DOHH2 (cell line): Measurements from ENCODE around the gene KLK10.

Source experiments
- H3F3A ChIP-seq: fragments of 200-600 bp; sonication (generic), shearing (Covaris generic); 2 replicates; pipeline ENCODE4 v1.6.0; 2016; ENCODE audit warnings: antibody characterized with exemption, mild to moderate bottlenecking; ENCODE audit not compliant: control insufficient read depth, insufficient read depth
- H3K27ac ChIP-seq: fragments of 200-600 bp; sonication (generic); 2 replicates; pipeline ENCODE4 v1.5.1; 2014; ENCODE audit warnings: low read depth, mild to moderate bottlenecking, low read length, moderate library complexity
- H3K27me3 ChIP-seq: fragments of 200-600 bp; sonication (generic); 2 replicates; pipeline ENCODE4 v1.6.1; 2014; ENCODE audit warnings: mild to moderate bottlenecking, low read length, mixed read lengths; ENCODE audit not compliant: control insufficient read depth
- H3K36me3 ChIP-seq: fragments of 200-600 bp; sonication (generic); 2 replicates; pipeline ENCODE4 v1.6.1; 2014; ENCODE audit warnings: mild to moderate bottlenecking, low read length, moderate library complexity, mixed read lengths; ENCODE audit not compliant: control insufficient read depth
- H3K4me1 ChIP-seq: fragments of 200-600 bp; sonication (generic); 2 replicates; pipeline ENCODE4 v1.6.1; 2014; ENCODE audit warnings: mild to moderate bottlenecking, low read length, mixed read lengths; ENCODE audit not compliant: control insufficient read depth
- H3K4me2 ChIP-seq: fragments of 200-600 bp; sonication (generic); 2 replicates; pipeline ENCODE4 v1.6.0; 2014; ENCODE audit warnings: mild to moderate bottlenecking, low read length, moderate library complexity
- H3K4me3 ChIP-seq: fragments of 200-600 bp; sonication (generic); 2 replicates; pipeline ENCODE4 v1.5.1; 2014; ENCODE audit warnings: mild to moderate bottlenecking, low read length, mixed read lengths
- H3K79me2 ChIP-seq: fragments of 200-600 bp; sonication (generic); 2 replicates; pipeline ENCODE4 v1.6.1; 2014; ENCODE audit warnings: mild to moderate bottlenecking, low read length, mixed read lengths; ENCODE audit not compliant: control insufficient read depth
- H3K9me2 ChIP-seq: fragments of 200-600 bp; sonication (generic); replicated peaks from 2 replicates; pipeline ENCODE4 v1.6.1; 2014; ENCODE audit warnings: mild to moderate bottlenecking, low read length, mixed read lengths; ENCODE audit not compliant: control insufficient read depth
- H3K9me3 ChIP-seq: fragments of 200-600 bp; sonication (generic); 2 replicates; pipeline ENCODE4 v1.6.1; 2014; ENCODE audit warnings: antibody characterized with exemption, low read length, mixed read lengths; ENCODE audit not compliant: control insufficient read depth, insufficient read depth
- H4K20me1 ChIP-seq: fragments of 200-600 bp; sonication (generic); 2 replicates; pipeline ENCODE4 v1.6.0; 2014; ENCODE audit warnings: low read depth, mild to moderate bottlenecking, antibody characterized with exemption, low read length, moderate library complexity; ENCODE audit not compliant: control insufficient read depth, insufficient read depth
- CTCF ChIP-seq: fragments of 200-600 bp; sonication (generic); IDR thresholded peaks from one replicate; pipeline ENCODE4 v1.5.1; 2014; ENCODE audit warnings: antibody characterized with exemption, mild to moderate bottlenecking, low read depth, low read length; ENCODE audit not compliant: poor library complexity, severe bottlenecking
- EZH2phosphoT487 ChIP-seq: fragments of 200-600 bp; sonication (generic); IDR thresholded peaks from 2 replicates; pipeline ENCODE4 v1.6.1; 2017; ENCODE audit warnings: borderline replicate concordance, mild to moderate bottlenecking, antibody characterized with exemption, low read length, moderate library complexity, mixed read lengths

Gene KLK10

GRCh38 chr19:50978772-50979390, 40.6 kb downstream of the KLK10 start:
- Histone ChIP-seq H3K9me2 (no peaks in the 10 kb centered on the region), H3K4me1 (no peaks in the 10 kb centered on the region), H3K27ac (no peak overlapping the region), H3F3A (no peaks in the 10 kb centered on the region), H3K79me2 (no peaks in the 10 kb centered on the region), H4K20me1 (no peaks in the 10 kb centered on the region), H3K9me3 (no peaks in the 10 kb centered on the region), H3K4me2 (no peak overlapping the region), H3K27me3 (no peaks in the 10 kb centered on the region), H3K36me3 (no peaks in the 10 kb centered on the region), H3K4me3 (no peak overlapping the region)
- no peak for TF ChIP-seq EZH2phosphoT487
- no peak for TF ChIP-seq CTCF

GRCh38 chr19:50977626-50978025, 41.9 kb downstream of the KLK10 start:
- no peaks in the 10 kb centered on the region for H3K27me3 ChIP-seq
- no peaks in the 10 kb centered on the region for H3K9me3 ChIP-seq
- no peaks in the 10 kb centered on the region for H3F3A ChIP-seq
- no peaks in the 10 kb centered on the region for H3K36me3 ChIP-seq
- no peaks in the 10 kb centered on the region for H3K9me2 ChIP-seq
- H3K79me2 ChIP-seq: no peaks in the 10 kb centered on the region
- H4K20me1 ChIP-seq: no peaks in the 10 kb centered on the region
- H3K4me1 ChIP-seq: no peaks in the 10 kb centered on the region
- no peak overlapping the region for H3K27ac ChIP-seq
- H3K4me3 ChIP-seq: no peak overlapping the region
- H3K4me2 ChIP-seq: no peak overlapping the region
- TF ChIP-seq CTCF: no peak
- TF ChIP-seq EZH2phosphoT487: no peak

GRCh38 chr19:50975766-50976165, 43.7 kb downstream of the KLK10 start:
- Histone ChIP-seq H3K79me2 (no peaks in the 10 kb centered on the region), H3K4me2 (no peak overlapping the region), H3F3A (no peaks in the 10 kb centered on the region), H3K4me3 (no peak overlapping the region), H3K9me3 (no peaks in the 10 kb centered on the region), H3K36me3 (no peaks in the 10 kb centered on the region), H3K27ac (no peak overlapping the region), H4K20me1 (no peaks in the 10 kb centered on the region), H3K27me3 (no peaks in the 10 kb centered on the region), H3K4me1 (no peaks in the 10 kb centered on the region), H3K9me2 (no peaks in the 10 kb centered on the region)
- TF ChIP-seq CTCF (no peak), EZH2phosphoT487 (no peak)
